ENCODE measurements around the gene PSME3IP1. TPM values are rescaled to one million over a fixed set of nuclear protein-coding genes. Genes with fewer than 3 reads are reported as not detected.

PSME3IP1 gene
- total RNA-seq, 1 experiment from 2014 or later: 45.6 TPM

- no peaks in the 10 kb centered on the region for H3K9me2 ChIP-seq (replicated peaks; ENCODE audit: low read length)
- no peak overlapping the region for H3K4me2 ChIP-seq (ENCODE audit: low read length)
- CTCF ChIA-PET: no interaction called here
- no peak overlapping the region for H3K9ac ChIP-seq (ENCODE audit: low read length)
- no peaks in the 10 kb centered on the region for H3K27me3 ChIP-seq (ENCODE audit: low read length)
- no peaks in the 10 kb centered on the region for H3F3A ChIP-seq (ENCODE audit: low read length, unreplicated experiment)
- H3K27ac ChIP-seq (ENCODE audit: low read length): no peak overlapping the region
- no peaks in the 10 kb centered on the region for H3K9me3 ChIP-seq (ENCODE audit: low read length)
- intact Hi-C loops (cut with micrococcal nuclease): no loop called here
- H3K4me1 ChIP-seq (ENCODE audit: insufficient read depth, low read length): no peaks in the 10 kb centered on the region
- no peaks in the 10 kb centered on the region for H4K20me1 ChIP-seq (ENCODE audit: low read length)
- H2AFZ ChIP-seq (ENCODE audit: low read length): no peak overlapping the region
- BruUV-seq (replicated peaks): no TSS peak
- DNase-seq (no peak), ATAC-seq (no peak)
- no peaks in the 10 kb centered on the region for H3K79me2 ChIP-seq (ENCODE audit: low read length)
- POLR2A ChIA-PET (ENCODE audit: unreplicated experiment): no interaction called here
- peaks cover 43% of the 10 kb centered on the region for H3K36me3 ChIP-seq (ENCODE audit: low read depth, low read length)
- no peak overlapping the region for H3K4me3 ChIP-seq (ENCODE audit: low read length)
- TF ChIP-seq EZH2phosphoT487 (IDR thresholded peaks at IDR 0.05; ENCODE audit: borderline replicate concordance, low read length) (no peak), EZH2 (IDR thresholded peaks at IDR 0.05; ENCODE audit: low read length, unreplicated experiment) (no peak)
- TF ChIP-seq, protein P1, sequence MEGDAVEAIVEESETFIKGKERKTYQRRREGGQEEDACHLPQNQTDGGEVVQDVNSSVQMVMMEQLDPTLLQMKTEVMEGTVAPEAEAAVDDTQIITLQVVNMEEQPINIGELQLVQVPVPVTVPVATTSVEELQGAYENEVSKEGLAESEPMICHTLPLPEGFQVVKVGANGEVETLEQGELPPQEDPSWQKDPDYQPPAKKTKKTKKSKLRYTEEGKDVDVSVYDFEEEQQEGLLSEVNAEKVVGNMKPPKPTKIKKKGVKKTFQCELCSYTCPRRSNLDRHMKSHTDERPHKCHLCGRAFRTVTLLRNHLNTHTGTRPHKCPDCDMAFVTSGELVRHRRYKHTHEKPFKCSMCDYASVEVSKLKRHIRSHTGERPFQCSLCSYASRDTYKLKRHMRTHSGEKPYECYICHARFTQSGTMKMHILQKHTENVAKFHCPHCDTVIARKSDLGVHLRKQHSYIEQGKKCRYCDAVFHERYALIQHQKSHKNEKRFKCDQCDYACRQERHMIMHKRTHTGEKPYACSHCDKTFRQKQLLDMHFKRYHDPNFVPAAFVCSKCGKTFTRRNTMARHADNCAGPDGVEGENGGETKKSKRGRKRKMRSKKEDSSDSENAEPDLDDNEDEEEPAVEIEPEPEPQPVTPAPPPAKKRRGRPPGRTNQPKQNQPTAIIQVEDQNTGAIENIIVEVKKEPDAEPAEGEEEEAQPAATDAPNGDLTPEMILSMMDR (conservative IDR thresholded peaks at IDR 0.05; ENCODE audit: low read depth, low read length): no peak
Observed at GRCh38 chr16:57224651-57225335, 39.0 kb upstream of the PSME3IP1 start.

DNA sequence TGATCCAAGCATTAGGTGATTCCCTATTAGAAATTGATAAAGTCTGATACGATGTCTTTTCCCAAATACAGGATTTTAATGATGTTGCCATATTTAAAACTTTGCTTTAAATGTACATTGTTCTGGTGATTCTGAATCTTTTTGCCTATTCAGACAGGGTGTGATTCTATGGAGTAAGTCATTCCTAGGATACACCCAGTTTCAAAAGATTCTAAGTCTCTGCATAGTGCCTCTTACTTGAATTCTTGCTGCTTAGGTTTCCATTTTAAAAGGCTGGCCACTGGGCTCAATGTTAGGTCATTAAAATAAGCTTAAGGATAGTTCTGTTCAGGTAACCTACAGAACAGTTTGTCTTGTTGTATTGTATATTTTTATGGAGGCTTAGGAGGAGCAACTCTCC is 37.2 kb upstream of the PSME3IP1 start:
- no peak overlapping the region for H3K9ac ChIP-seq (ENCODE audit: low read length)
- H3K4me3 ChIP-seq (ENCODE audit: low read length): no peak overlapping the region
- no peak overlapping the region for H2AFZ ChIP-seq (ENCODE audit: low read length)
- ChIA-PET POLR2A (ENCODE audit: unreplicated experiment) (no interaction called here), CTCF (no interaction called here)
- H4K20me1 ChIP-seq (ENCODE audit: low read length): no peaks in the 10 kb centered on the region
- DNase-seq (no peak), ATAC-seq (no peak)
- no peaks in the 10 kb centered on the region for H3K9me2 ChIP-seq (replicated peaks; ENCODE audit: low read length)
- no TSS peak for BruUV-seq (replicated peaks)
- no peaks in the 10 kb centered on the region for H3K27me3 ChIP-seq (ENCODE audit: low read length)
- intact Hi-C loops (cut with micrococcal nuclease): no loop called here
- no peak for TF ChIP-seq EZH2 (IDR thresholded peaks at IDR 0.05; ENCODE audit: low read length, unreplicated experiment)
- TF ChIP-seq EZH2phosphoT487 (IDR thresholded peaks at IDR 0.05; ENCODE audit: borderline replicate concordance, low read length): no peak
- TF ChIP-seq, protein P1 (conservative IDR thresholded peaks at IDR 0.05; ENCODE audit: low read depth, low read length): no peak
- peaks cover 48% of the 10 kb centered on the region for H3K36me3 ChIP-seq (ENCODE audit: low read depth, low read length)
- H3F3A ChIP-seq (ENCODE audit: low read length, unreplicated experiment): no peaks in the 10 kb centered on the region
- no peaks in the 10 kb centered on the region for H3K4me1 ChIP-seq (ENCODE audit: insufficient read depth, low read length)
- no peaks in the 10 kb centered on the region for H3K79me2 ChIP-seq (ENCODE audit: low read length)
- H3K27ac ChIP-seq (ENCODE audit: low read length): no peak overlapping the region
- H3K4me2 ChIP-seq (ENCODE audit: low read length): no peak overlapping the region
- no peaks in the 10 kb centered on the region for H3K9me3 ChIP-seq (ENCODE audit: low read length)

GRCh38 chr16:57216968-57217367 is 31.1 kb upstream of the PSME3IP1 start:
- ATAC-seq: no peak
- no peak for DNase-seq
- POLR2A ChIA-PET (ENCODE audit: unreplicated experiment): no interaction called here
- BruUV-seq (replicated peaks): no TSS peak
- Histone ChIP-seq H3K4me1 (ENCODE audit: insufficient read depth, low read length) (no peaks in the 10 kb centered on the region), H3K27me3 (ENCODE audit: low read length) (no peaks in the 10 kb centered on the region), H3K9me2 (replicated peaks; ENCODE audit: low read length) (no peaks in the 10 kb centered on the region), H3K27ac (ENCODE audit: low read length) (no peak overlapping the region), H2AFZ (ENCODE audit: low read length) (no peak overlapping the region), H3K9me3 (ENCODE audit: low read length) (no peaks in the 10 kb centered on the region), H3K9ac (ENCODE audit: low read length) (no peak overlapping the region), H3K36me3 (ENCODE audit: low read depth, low read length) (peaks cover 79% of the 10 kb centered on the region), H4K20me1 (ENCODE audit: low read length) (no peaks in the 10 kb centered on the region), H3K4me2 (ENCODE audit: low read length) (no peak overlapping the region), H3K4me3 (ENCODE audit: low read length) (no peak overlapping the region), H3F3A (ENCODE audit: low read length, unreplicated experiment) (no peaks in the 10 kb centered on the region), H3K79me2 (ENCODE audit: low read length) (no peaks in the 10 kb centered on the region)
- intact Hi-C loops (cut with micrococcal nuclease): no loop called here
- TF ChIP-seq EZH2phosphoT487 (IDR thresholded peaks at IDR 0.05; ENCODE audit: borderline replicate concordance, low read length) (no peak), EZH2 (IDR thresholded peaks at IDR 0.05; ENCODE audit: low read length, unreplicated experiment) (no peak)
- TF ChIP-seq, protein P1 (conservative IDR thresholded peaks at IDR 0.05; ENCODE audit: low read depth, low read length): no peak
- CTCF ChIA-PET: no interaction called here

Measured in PC-3 (cell line).